HepG2 (cell line): ENCODE results near the gene NRAS. TPM values are rescaled to one million over a fixed set of nuclear protein-coding genes. Genes with fewer than 3 reads are reported as not detected.

Experiments used
- ATAC-seq: fragments of 200-7000 bp; cut with Tn5 transposase; 3 replicates; pipeline ENCODE4 v1.9.1; 2020; ENCODE audit warnings: mild to moderate bottlenecking, moderate library complexity
- BruUV-seq: library from RNA; stranded (reverse); fragments of 400-500 nt; replicated peaks from 2 replicates; lab custom pipeline; 2021; lab: Mats Ljungman, UMichigan
- CTCF ChIA-PET: fragments of 300-600 bp; formaldehyde crosslinking; extraction: SDS; loops from one replicate; lab custom pipeline; 2021; ENCODE audit warnings: low total read pairs, inconsistent platforms, low intra/inter-chr PET ratio; lab: Yijun Ruan, JAX
- POLR2A ChIA-PET: fragments of 350-600 bp; sonication (Branson Sonifier 250); formaldehyde crosslinking; loops from one replicate; lab custom pipeline; 2020; ENCODE audit warnings: antibody characterized with exemption, inconsistent platforms; lab: Yijun Ruan, JAX
- DNase-seq: peaks from one replicate; pipeline ENCODE4 v3.0.0-alpha.2; 2015; ENCODE audit warnings: low spot score
- FAIRE-seq: peaks from 3 replicates; lab custom pipeline; 2011; peaks lifted over from hg19 to GRCh38; lab: Jason Lieb, UNC
- H2AFZ ChIP-seq: one replicate; pipeline ENCODE4 v1.6.1; 2011; ENCODE audit warnings: low read length, inconsistent platforms
- H3K27ac ChIP-seq: fragments of 300-600 bp; 3 replicates; pipeline ENCODE4 v1.8.0; 2011; ENCODE audit warnings: mixed run types, mild to moderate bottlenecking, mixed read lengths, low read length, inconsistent platforms; ENCODE audit not compliant: insufficient read depth; ENCODE audit errors: extremely low read length
- H3K27me3 ChIP-seq, 2 experiments: fragments of 200-600 bp in 1 of 2; 2 replicates in 1 of 2; 3 replicates in 1 of 2; pipeline versions ENCODE4 v1.6.0 to v1.8.0; 2011; ENCODE audit warnings: low read length in 2 of 2, mild to moderate bottlenecking in 2 of 2, moderate library complexity in 2 of 2, inconsistent platforms in 1 of 2; ENCODE audit not compliant: insufficient read depth in 2 of 2, control insufficient read depth in 1 of 2
- H3K36me3 ChIP-seq, 2 experiments: fragments of 200-600 bp in 1 of 2; replicated peaks in 1 of 2; 2 replicates in 1 of 2; 3 replicates in 1 of 2; pipeline versions ENCODE4 v1.5.1 to v1.8.0; 2011; ENCODE audit warnings: low read length in 2 of 2, inconsistent platforms in 1 of 2; ENCODE audit not compliant: insufficient read depth in 2 of 2, control insufficient read depth in 1 of 2
- H3K4me1 ChIP-seq: 2 replicates; pipeline ENCODE4 v1.5.1; 2012; ENCODE audit warnings: low read length, inconsistent platforms; ENCODE audit not compliant: insufficient read depth
- H3K4me2 ChIP-seq: 2 replicates; pipeline ENCODE4 v1.6.0; 2011; ENCODE audit warnings: low read depth, low read length, inconsistent platforms
- H3K4me3 ChIP-seq, 3 experiments: fragments of 200-600 bp in 1 of 3; sonication (generic), shearing (Covaris generic) in 1 of 3; replicated peaks in 1 of 3; 2 replicates each; pipeline ENCODE4 v1.5.1; 2011 to 2016; ENCODE audit warnings: low read length in 3 of 3, inconsistent platforms in 2 of 3, low read depth in 2 of 3, mild to moderate bottlenecking in 2 of 3, control low read depth in 1 of 3, mixed read lengths in 1 of 3; ENCODE audit not compliant: insufficient read depth in 1 of 3
- H3K79me2 ChIP-seq: one replicate; pipeline ENCODE4 v1.6.1; 2011; ENCODE audit warnings: low read length, inconsistent platforms; ENCODE audit not compliant: insufficient read depth
- H3K9ac ChIP-seq: 2 replicates; pipeline ENCODE4 v1.6.0; 2011; ENCODE audit warnings: mild to moderate bottlenecking, low read depth, low read length, inconsistent platforms; ENCODE audit not compliant: insufficient read depth
- H3K9me3 ChIP-seq: 2 replicates; pipeline ENCODE4 v1.5.1; 2012; ENCODE audit warnings: mild to moderate bottlenecking, low read length
- H4K20me1 ChIP-seq: 2 replicates; pipeline ENCODE4 v1.6.0; 2011; ENCODE audit warnings: inconsistent platforms, mild to moderate bottlenecking, low read length, moderate library complexity; ENCODE audit not compliant: insufficient read depth
- ISX ChIP-seq: sonication (generic); formaldehyde crosslinking; conservative IDR thresholded peaks from 2 replicates; pipeline ENCODE4 v1.5.0; 2020; ENCODE audit warnings: missing genetic modification reagents
- MED13 ChIP-seq: sonication (generic); formaldehyde crosslinking; IDR thresholded peaks from 2 replicates; pipeline ENCODE4 v1.5.0; 2020; ENCODE audit warnings: missing genetic modification reagents
- PHF21A ChIP-seq: sonication (generic); formaldehyde crosslinking; IDR thresholded peaks from 2 replicates; pipeline ENCODE4 v1.5.0; 2020; ENCODE audit warnings: mild to moderate bottlenecking, missing genetic modification reagents
- RBM39 ChIP-seq: fragments of 200-400 bp; formaldehyde crosslinking; IDR thresholded peaks from one replicate; pipeline ENCODE4 v1.6.1; 2018; ENCODE audit warnings: antibody characterized with exemption, mild to moderate bottlenecking, low read depth, low read length; ENCODE audit not compliant: poor library complexity, severe bottlenecking
- RNF2 ChIP-seq: fragments of 450-650 bp; conservative IDR thresholded peaks from 2 replicates; pipeline ENCODE4 v1.6.1; 2016; ENCODE audit warnings: low read depth
- RORA ChIP-seq: sonication (generic); formaldehyde crosslinking; IDR thresholded peaks from 2 replicates; pipeline ENCODE4 v1.5.0; 2020; ENCODE audit warnings: mild to moderate bottlenecking, missing genetic modification reagents, moderate library complexity
- ZNF251 ChIP-seq: sonication (generic); formaldehyde crosslinking; IDR thresholded peaks from 2 replicates; pipeline ENCODE4 v1.9.0; 2021; ENCODE audit warnings: mild to moderate bottlenecking, missing genetic modification reagents
- ZNF350 ChIP-seq: sonication (generic); formaldehyde crosslinking; IDR thresholded peaks from 2 replicates; pipeline ENCODE4 v1.4.0; 2020; ENCODE audit warnings: mild to moderate bottlenecking, low read depth, missing genetic modification reagents, borderline replicate concordance
- ZNF441 ChIP-seq: sonication (generic); formaldehyde crosslinking; IDR thresholded peaks from 2 replicates; pipeline ENCODE4 v1.7.0; 2021; ENCODE audit warnings: missing genetic modification reagents, borderline replicate concordance
- ZNF746 ChIP-seq: sonication (generic); formaldehyde crosslinking; IDR thresholded peaks from 2 replicates; pipeline ENCODE4 v1.8.0; 2022; ENCODE audit warnings: mild to moderate bottlenecking, missing genetic modification reagents
- whole genome bisulfite sequencing: methylation state at CpG from one replicate; pipeline ENCODE4 v1.1.6; 2017; ENCODE audit warnings: low lambda C conversion rate; 5-methylcytosine and 5-hydroxymethylcytosine counted together
- in situ Hi-C: cut with HindIII; loops from 2 replicates; pipeline ENCODE4 v1.10.0; 2017; ENCODE audit warnings: low pct_unique_long_range_greater_than_20kb; ENCODE audit not compliant: extremely low pct_ligation_motif_present
- intact Hi-C: fragments of 100-400 bp; cut with micrococcal nuclease; formaldehyde crosslinking; loops from one replicate; pipeline ENCODE4 v1.10.0; 2022; ENCODE audit not compliant: unreplicated experiment
- polyA plus RNA-seq, 8 experiments: library from polyadenylated mRNA; depleted of rRNA in 3 of 8; stranded (reverse) in 7 of 8; unstranded in 1 of 8; fragments of >200 nt; fragmentation: Illumina TruSeq in 4 of 8; extraction: Trizol in 4 of 8; gene quantifications; 2 replicates each; pipeline versions ENCODE4 v1.2.1 to v1.2.3, GENCODE V29; 2011 to 2016; ENCODE audit warnings: low read depth in 4 of 8, missing spikeins in 1 of 8, mixed read lengths in 1 of 8; ENCODE audit not compliant: insufficient read depth in 1 of 8
- total RNA-seq, 5 experiments: library from RNA; depleted of rRNA; stranded (reverse); fragments of >200 nt; fragmentation: Illumina TruSeq; extraction: Trizol; gene quantifications; 2 replicates each; pipeline ENCODE4 v1.2.3, GENCODE V29; 2016; ENCODE audit warnings: low read depth in 1 of 5

The NRAS gene
- total and polyA plus RNA-seq, 2 of the 13 experiments (the other 11 are each of a cell fraction or from before 2014, with no cell fraction given): 38.6 to 58.8 TPM

DNA sequence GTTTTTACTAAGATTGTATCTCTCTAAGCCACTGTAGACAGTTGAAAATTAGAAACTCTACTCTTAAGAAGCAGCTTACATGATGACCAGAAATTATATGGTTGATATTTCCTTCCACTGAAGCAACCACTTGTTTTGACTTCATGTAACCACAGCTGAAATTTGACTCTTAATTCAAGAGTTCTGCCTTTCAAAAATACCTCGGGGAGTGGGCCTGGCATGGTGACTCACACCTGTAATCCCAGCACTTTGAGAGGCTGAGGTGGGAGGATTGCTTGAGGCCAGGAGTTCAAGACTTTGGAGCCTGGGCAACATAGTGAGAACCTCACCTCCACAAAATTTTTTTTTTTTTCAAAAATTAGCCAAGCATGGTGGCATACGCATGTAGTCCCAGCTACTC, 25.5 kb downstream of the NRAS start:
- no peak overlapping the region for H3K27ac ChIP-seq
- no TSS peak for BruUV-seq
- H3K9ac ChIP-seq: no peak overlapping the region
- H2AFZ ChIP-seq: no peak overlapping the region
- H3K4me2 ChIP-seq: no peak overlapping the region
- DNase-seq: no peak
- in situ Hi-C loops: loop anchor here (25.0 kb wide), 1 partner anchor 329 kb away; no protein-coding TSS in a partner anchor
- no peak overlapping the region for H3K4me3 ChIP-seq
- CTCF ChIA-PET: no interaction called here
- intact Hi-C loops: no loop called here
- 0 out of 5 replicates have a peak, but pooled peaks cover 0 to 2% of the 10 kb centered on the region in 2 experiments for H3K27me3 ChIP-seq
- 22% methylated on average over 2 of the region's 2 CpGs for WGBS
- no peaks in the 10 kb centered on the region for H3K4me1 ChIP-seq
- POLR2A ChIA-PET: no interaction called here
- no peaks in the 10 kb centered on the region for H3K79me2 ChIP-seq
- no peak for FAIRE-seq
- no peaks in the 10 kb centered on the region for H3K9me3 ChIP-seq
- no peak for TF ChIP-seq ISX (CRISPR knock-in tag)
- ATAC-seq: no peak
- no peaks in the 10 kb centered on the region for H3K36me3 ChIP-seq
- H4K20me1 ChIP-seq: no peaks in the 10 kb centered on the region

GRCh38 chr1:114690148-114690547, 26.4 kb downstream of the NRAS start:
- no TSS peak for BruUV-seq
- ChIA-PET CTCF (no interaction called here), POLR2A (no interaction called here)
- TF ChIP-seq RNF2 (no peak), ZNF746 (CRISPR knock-in tag) (no peak), RBM39 (no peak), RORA (CRISPR knock-in tag) (no peak), ZNF350 (CRISPR knock-in tag) (no peak), PHF21A (CRISPR knock-in tag) (no peak), ZNF441 (CRISPR knock-in tag) (no peak), MED13 (CRISPR knock-in tag) (no peak), ZNF251 (no peak)
- H3K36me3 ChIP-seq: no peaks in the 10 kb centered on the region
- intact Hi-C loops: no loop called here
- no peak overlapping the region for H3K9ac ChIP-seq
- ATAC-seq (no peak), DNase-seq (no peak), FAIRE-seq (no peak)
- in situ Hi-C loops: loop anchor here (25.0 kb wide), 1 partner anchor 328 kb away; no protein-coding TSS in a partner anchor
- H3K79me2 ChIP-seq: no peaks in the 10 kb centered on the region
- 0% methylated on average over 1 of the region's 1 CpG for WGBS
- peaks cover 0 to 2% of the 10 kb centered on the region in 2 experiments; a peak in 1 of 5 replicates for H3K27me3 ChIP-seq
- no peak overlapping the region for H3K4me2 ChIP-seq
- no peaks in the 10 kb centered on the region for H3K9me3 ChIP-seq
- H4K20me1 ChIP-seq: no peaks in the 10 kb centered on the region
- H3K4me1 ChIP-seq: no peaks in the 10 kb centered on the region
- H2AFZ ChIP-seq: no peak overlapping the region
- H3K27ac ChIP-seq: no peak overlapping the region
- no peak overlapping the region for H3K4me3 ChIP-seq
